HG02610 (cell line): ENCODE results near the gene OR52N5.

Experiments
- ATAC-seq: cut with Tn5 transposase; IDR thresholded peaks from one replicate; pipeline ENCODE4 v1.9.1; 2021; ENCODE audit warnings: mild to moderate bottlenecking, moderate library complexity; ENCODE audit not compliant: unreplicated experiment

Gene OR52N5

DNA sequence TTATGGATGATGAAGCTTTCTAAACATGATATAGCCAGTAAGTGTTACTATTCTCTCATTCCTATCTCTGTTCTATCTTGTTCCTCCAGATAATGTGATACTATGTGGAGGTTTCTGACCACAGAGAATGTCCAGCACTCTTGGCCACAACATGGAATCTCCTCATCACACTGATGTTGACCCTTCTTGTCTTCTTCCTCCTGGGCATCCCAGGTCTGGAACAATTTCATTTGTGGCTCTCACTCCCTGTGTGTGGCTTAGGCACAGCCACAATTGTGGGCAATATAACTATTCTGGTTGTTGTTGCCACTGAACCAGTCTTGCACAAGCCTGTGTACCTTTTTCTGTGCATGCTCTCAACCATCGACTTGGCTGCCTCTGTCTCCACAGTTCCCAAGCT, 56.8 kb downstream of the OR52N5 start:
- ATAC-seq: no peak
